H1 (cell line): ENCODE results near the gene ARID1B. TPM values are rescaled to one million over a fixed set of nuclear protein-coding genes. Genes with fewer than 3 reads are reported as not detected.

Experiments used
- BRCA1 ChIP-seq: IDR thresholded peaks from 2 replicates; pipeline ENCODE4 v1.6.1; 2012; ENCODE audit warnings: low read depth, low read length, improper control_type of control experiment
- CTBP2 ChIP-seq: IDR thresholded peaks from 2 replicates; pipeline ENCODE4 v1.7.0; 2011; ENCODE audit warnings: borderline replicate concordance, mild to moderate bottlenecking, moderate library complexity, mixed read lengths, low read length; ENCODE audit not compliant: insufficient read depth, insufficient read length
- GABPA ChIP-seq: IDR thresholded peaks from 2 replicates; pipeline ENCODE4 v1.6.1; 2011; ENCODE audit warnings: mild to moderate bottlenecking, low read length, moderate library complexity, borderline replicate concordance; ENCODE audit not compliant: insufficient read depth
- GTF2F1 ChIP-seq: IDR thresholded peaks from 2 replicates; pipeline ENCODE4 v1.6.1; 2012; ENCODE audit warnings: low read depth, low read length, improper control_type of control experiment, borderline replicate concordance
- JUND ChIP-seq: IDR thresholded peaks from 2 replicates; pipeline ENCODE4 v1.6.1; 2011; ENCODE audit warnings: mild to moderate bottlenecking, improper control_type of control experiment, low read length
- KDM5A ChIP-seq: fragments of 200-600 bp; IDR thresholded peaks from 2 replicates; pipeline ENCODE4 v1.7.1; 2012; ENCODE audit warnings: mild to moderate bottlenecking, low read length, inconsistent platforms, mixed read lengths
- NANOG ChIP-seq: IDR thresholded peaks from 2 replicates; pipeline ENCODE4 v1.6.1; 2011; ENCODE audit warnings: low read length, low read depth, mild to moderate bottlenecking, inconsistent platforms; ENCODE audit not compliant: insufficient read depth, poor library complexity, severe bottlenecking
- PHF8 ChIP-seq: fragments of 200-600 bp; sonication (generic); conservative IDR thresholded peaks from 2 replicates; pipeline ENCODE4 v1.7.1; 2012; ENCODE audit warnings: low read depth, mild to moderate bottlenecking, inconsistent platforms, low read length, moderate library complexity
- POLR2A ChIP-seq, 2 experiments: IDR thresholded peaks; 1 replicate in 1 of 2; 2 replicates in 1 of 2; pipeline ENCODE4 v1.6.1; 2011; ENCODE audit warnings: low read depth in 2 of 2, low read length in 2 of 2, mild to moderate bottlenecking in 2 of 2; ENCODE audit errors: control extremely low read depth in 1 of 2
- RXRA ChIP-seq: IDR thresholded peaks from 2 replicates; pipeline ENCODE4 v1.6.1; 2011; ENCODE audit warnings: low read depth, mild to moderate bottlenecking, low read length, moderate library complexity; ENCODE audit not compliant: insufficient read depth
- SAP30 ChIP-seq: fragments of 300-600 bp; sonication (generic); IDR thresholded peaks from 2 replicates; pipeline ENCODE4 v1.7.1; 2012; ENCODE audit warnings: low read length, moderate library complexity, mild to moderate bottlenecking, inconsistent platforms; ENCODE audit not compliant: insufficient read depth, insufficient replicate concordance
- SIN3A ChIP-seq, 2 experiments: IDR thresholded peaks in 1 of 2; conservative IDR thresholded peaks in 1 of 2; 2 replicates each; pipeline ENCODE4 v1.6.1; 2011 to 2012; ENCODE audit warnings: low read length in 2 of 2, improper control_type of control experiment in 1 of 2, low read depth in 1 of 2, mild to moderate bottlenecking in 1 of 2
- SP1 ChIP-seq: IDR thresholded peaks from 2 replicates; pipeline ENCODE4 v1.6.1; 2011; ENCODE audit warnings: low read depth, low read length
- SP2 ChIP-seq: IDR thresholded peaks from 2 replicates; pipeline ENCODE4 v1.6.1; 2012; ENCODE audit warnings: mild to moderate bottlenecking, low read length, inconsistent platforms
- TAF7 ChIP-seq: optimal IDR thresholded peaks from 2 replicates; pipeline ENCODE3; 2011; ENCODE audit warnings: low read depth, mild to moderate bottlenecking, inconsistent platforms, low read length, moderate library complexity, borderline replicate concordance
- TBP ChIP-seq: IDR thresholded peaks from 2 replicates; pipeline ENCODE4 v1.6.1; 2011; ENCODE audit warnings: low read depth, low read length, improper control_type of control experiment
- YY1 ChIP-seq: IDR thresholded peaks from 2 replicates; pipeline ENCODE4 v1.6.1; 2011; ENCODE audit warnings: low read depth, mild to moderate bottlenecking, low read length
- ZNF274 ChIP-seq: IDR thresholded peaks from 2 replicates; pipeline ENCODE4 v1.7.0; 2012; ENCODE audit warnings: low read length, borderline replicate concordance; ENCODE audit errors: extremely low read depth
- polyA plus RNA-seq, 7 experiments: library from polyadenylated mRNA; depleted of rRNA in 3 of 7; stranded (reverse) in 5 of 7; unstranded in 2 of 7; fragments of >200 nt in 5 of 7; fragments of 200-250 nt in 2 of 7; gene quantifications; 1 replicate in 5 of 7; 2 replicates in 1 of 7; 4 replicates in 1 of 7; pipeline versions ENCODE4 v1.2.1 to v1.2.3, GENCODE V29; 2011 to 2013; ENCODE audit warnings: missing spikeins in 2 of 7, mixed read lengths in 2 of 7
- total RNA-seq: library from RNA; stranded (reverse); fragmentation: NEBNext Ultra II Directional; extraction: Animal tissue kit (Norgen Biotek cat#: 25700); gene quantifications from 2 replicates; pipeline ENCODE4 v1.2.1, GENCODE V29; 2021
- TF ChIP-seq, protein P1 (sequence below): IDR thresholded peaks from 2 replicates; pipeline ENCODE4 v1.6.1; 2012; ENCODE audit warnings: inconsistent platforms
- TF ChIP-seq, protein P2 (sequence below): IDR thresholded peaks from 2 replicates; pipeline ENCODE4 v1.6.1; 2012; ENCODE audit warnings: inconsistent platforms
- TF ChIP-seq, protein P3 (sequence below): IDR thresholded peaks from 2 replicates; pipeline ENCODE4 v1.6.1; 2011; ENCODE audit warnings: low read length, improper control_type of control experiment
- TF ChIP-seq, protein P4 (sequence below): IDR thresholded peaks from 2 replicates; pipeline ENCODE4 v1.6.1; 2012; ENCODE audit warnings: low read length, inconsistent platforms

ARID1B gene
- total and polyA plus RNA-seq, 2 of the 8 experiments (the other 6 are each of a cell fraction or from before 2014, with no cell fraction given) = 24.3 to 70.3 TPM

DNA sequence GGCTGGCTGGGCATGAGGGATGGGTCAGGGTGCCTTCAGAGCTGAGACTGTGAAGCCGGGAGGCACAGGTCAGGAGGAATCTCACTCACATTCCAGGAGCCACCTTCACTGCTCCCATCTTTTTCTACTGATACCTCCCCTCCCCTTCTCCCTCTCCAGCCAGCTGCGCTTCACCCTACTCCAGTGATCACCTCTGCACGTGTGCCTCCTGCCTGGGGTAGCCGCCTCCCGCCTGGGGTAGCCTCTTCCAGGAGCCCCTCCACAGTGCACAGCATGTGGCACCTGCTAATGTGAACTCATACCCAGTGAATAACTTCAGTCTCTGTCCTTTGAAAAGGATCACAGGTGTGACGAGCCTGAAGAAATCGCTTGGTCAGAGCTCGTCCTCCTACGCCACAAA, 313.6 kb downstream of the ARID1B start (continued):
- TF ChIP-seq KDM5A = no peak
- TF ChIP-seq, protein P1, sequence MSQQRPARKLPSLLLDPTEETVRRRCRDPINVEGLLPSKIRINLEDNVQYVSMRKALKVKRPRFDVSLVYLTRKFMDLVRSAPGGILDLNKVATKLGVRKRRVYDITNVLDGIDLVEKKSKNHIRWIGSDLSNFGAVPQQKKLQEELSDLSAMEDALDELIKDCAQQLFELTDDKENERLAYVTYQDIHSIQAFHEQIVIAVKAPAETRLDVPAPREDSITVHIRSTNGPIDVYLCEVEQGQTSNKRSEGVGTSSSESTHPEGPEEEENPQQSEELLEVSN = peak; percentile 14; the same call in 1 of the 2 replicates
- TF ChIP-seq SP1 = no peak
- TF ChIP-seq CTBP2 = no peak
- no peak for TF ChIP-seq TBP
- TF ChIP-seq JUND = no peak
- TF ChIP-seq TAF7 = no peak
- no peak for TF ChIP-seq RXRA
- TF ChIP-seq GTF2F1 = no peak
- TF ChIP-seq ZNF274 = no peak
- 0 out of 2 replicates have a peak, but pooled peaks have one; percentile 11 for TF ChIP-seq YY1
- TF ChIP-seq GABPA = no peak
- no peak for TF ChIP-seq PHF8
- no peak for TF ChIP-seq SIN3A (conservative IDR thresholded peaks at IDR 0.05 in 1 of 2, IDR thresholded peaks at IDR 0.05 in 1 of 2; ENCODE audit: low read depth in 1 of 2, low read length in 2 of 2)
- TF ChIP-seq, protein P2, sequence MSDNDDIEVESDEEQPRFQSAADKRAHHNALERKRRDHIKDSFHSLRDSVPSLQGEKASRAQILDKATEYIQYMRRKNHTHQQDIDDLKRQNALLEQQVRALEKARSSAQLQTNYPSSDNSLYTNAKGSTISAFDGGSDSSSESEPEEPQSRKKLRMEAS = peak; percentile 67
- peak in 1 of 2 experiments; percentile 38; a peak in 1 of 3 replicates for TF ChIP-seq POLR2A (IDR thresholded peaks at IDR 0.05; ENCODE audit: control extremely low read depth in 1 of 2, low read depth in 2 of 2, low read length in 2 of 2)
- TF ChIP-seq SP2 = no peak
- no peak for TF ChIP-seq NANOG
- TF ChIP-seq, protein P3, sequence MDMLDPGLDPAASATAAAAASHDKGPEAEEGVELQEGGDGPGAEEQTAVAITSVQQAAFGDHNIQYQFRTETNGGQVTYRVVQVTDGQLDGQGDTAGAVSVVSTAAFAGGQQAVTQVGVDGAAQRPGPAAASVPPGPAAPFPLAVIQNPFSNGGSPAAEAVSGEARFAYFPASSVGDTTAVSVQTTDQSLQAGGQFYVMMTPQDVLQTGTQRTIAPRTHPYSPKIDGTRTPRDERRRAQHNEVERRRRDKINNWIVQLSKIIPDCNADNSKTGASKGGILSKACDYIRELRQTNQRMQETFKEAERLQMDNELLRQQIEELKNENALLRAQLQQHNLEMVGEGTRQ = no peak
- no peak for TF ChIP-seq BRCA1
- TF ChIP-seq, protein P4, sequence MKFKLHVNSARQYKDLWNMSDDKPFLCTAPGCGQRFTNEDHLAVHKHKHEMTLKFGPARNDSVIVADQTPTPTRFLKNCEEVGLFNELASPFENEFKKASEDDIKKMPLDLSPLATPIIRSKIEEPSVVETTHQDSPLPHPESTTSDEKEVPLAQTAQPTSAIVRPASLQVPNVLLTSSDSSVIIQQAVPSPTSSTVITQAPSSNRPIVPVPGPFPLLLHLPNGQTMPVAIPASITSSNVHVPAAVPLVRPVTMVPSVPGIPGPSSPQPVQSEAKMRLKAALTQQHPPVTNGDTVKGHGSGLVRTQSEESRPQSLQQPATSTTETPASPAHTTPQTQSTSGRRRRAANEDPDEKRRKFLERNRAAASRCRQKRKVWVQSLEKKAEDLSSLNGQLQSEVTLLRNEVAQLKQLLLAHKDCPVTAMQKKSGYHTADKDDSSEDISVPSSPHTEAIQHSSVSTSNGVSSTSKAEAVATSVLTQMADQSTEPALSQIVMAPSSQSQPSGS = no peak
- no peak for TF ChIP-seq SAP30
